ENCODE data around the gene PSMF1.

DNA sequence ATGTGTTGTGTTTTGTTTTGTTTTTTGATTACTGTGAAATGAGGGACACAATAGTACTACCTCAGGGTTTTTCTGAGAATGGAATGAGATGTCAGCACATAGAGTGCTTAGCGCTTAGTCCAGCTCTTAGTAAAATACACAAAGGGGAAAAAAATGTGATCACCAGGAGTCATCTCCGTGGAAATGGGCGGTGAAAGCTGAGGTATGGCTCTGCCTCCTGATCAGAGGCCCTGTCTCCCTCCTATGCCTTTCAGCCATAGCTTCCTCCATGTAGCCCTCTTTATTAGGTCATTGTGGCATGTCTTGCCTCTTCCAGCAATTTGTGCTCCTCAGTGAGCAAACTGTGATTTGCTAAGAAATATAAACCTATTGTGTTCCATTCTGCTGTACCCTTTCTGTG, 13.0 kb downstream of the PSMF1 start:
- TF ChIP-seq, protein P1, sequence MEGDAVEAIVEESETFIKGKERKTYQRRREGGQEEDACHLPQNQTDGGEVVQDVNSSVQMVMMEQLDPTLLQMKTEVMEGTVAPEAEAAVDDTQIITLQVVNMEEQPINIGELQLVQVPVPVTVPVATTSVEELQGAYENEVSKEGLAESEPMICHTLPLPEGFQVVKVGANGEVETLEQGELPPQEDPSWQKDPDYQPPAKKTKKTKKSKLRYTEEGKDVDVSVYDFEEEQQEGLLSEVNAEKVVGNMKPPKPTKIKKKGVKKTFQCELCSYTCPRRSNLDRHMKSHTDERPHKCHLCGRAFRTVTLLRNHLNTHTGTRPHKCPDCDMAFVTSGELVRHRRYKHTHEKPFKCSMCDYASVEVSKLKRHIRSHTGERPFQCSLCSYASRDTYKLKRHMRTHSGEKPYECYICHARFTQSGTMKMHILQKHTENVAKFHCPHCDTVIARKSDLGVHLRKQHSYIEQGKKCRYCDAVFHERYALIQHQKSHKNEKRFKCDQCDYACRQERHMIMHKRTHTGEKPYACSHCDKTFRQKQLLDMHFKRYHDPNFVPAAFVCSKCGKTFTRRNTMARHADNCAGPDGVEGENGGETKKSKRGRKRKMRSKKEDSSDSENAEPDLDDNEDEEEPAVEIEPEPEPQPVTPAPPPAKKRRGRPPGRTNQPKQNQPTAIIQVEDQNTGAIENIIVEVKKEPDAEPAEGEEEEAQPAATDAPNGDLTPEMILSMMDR (IDR thresholded peaks at IDR 0.05; ENCODE audit: low read depth, low read length), result no peak
- no peak for TF ChIP-seq MYC (IDR thresholded peaks at IDR 0.05; ENCODE audit: low read depth, low read length)
